Measurements from ENCODE around the gene GSTM3.

GSTM3 gene

DNA sequence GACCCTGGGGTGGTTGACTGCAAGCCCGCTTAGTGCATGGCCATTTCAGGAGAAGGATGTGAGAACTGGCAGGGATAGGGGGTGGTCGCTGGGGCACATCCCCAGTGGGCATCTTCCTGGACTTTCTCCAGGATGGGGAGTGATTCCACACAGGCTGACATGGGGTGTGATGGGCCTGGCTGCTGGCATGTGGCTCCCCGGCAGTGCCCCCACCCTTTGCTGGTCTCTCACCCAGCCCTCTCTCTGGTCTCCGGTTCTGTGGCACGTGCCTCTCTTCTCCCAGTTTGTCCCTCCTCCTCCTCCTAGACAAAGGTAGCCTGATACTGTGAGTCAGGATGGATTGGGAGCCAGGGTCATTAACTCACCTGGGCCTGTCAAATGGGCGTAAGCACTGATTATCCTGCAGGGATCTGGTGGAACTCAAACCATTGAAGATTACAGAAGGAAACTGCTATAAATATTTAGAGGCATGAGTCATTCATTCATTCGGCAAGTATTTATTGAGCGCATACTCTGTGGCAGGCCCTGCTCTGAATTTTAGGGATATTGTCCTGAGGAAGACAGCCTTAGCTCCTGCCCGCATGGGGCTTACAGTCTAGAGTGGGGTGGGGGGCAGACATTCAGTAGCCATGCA is 46.5 kb upstream of the GSTM3 start:
- TF ChIP-seq, protein P1, sequence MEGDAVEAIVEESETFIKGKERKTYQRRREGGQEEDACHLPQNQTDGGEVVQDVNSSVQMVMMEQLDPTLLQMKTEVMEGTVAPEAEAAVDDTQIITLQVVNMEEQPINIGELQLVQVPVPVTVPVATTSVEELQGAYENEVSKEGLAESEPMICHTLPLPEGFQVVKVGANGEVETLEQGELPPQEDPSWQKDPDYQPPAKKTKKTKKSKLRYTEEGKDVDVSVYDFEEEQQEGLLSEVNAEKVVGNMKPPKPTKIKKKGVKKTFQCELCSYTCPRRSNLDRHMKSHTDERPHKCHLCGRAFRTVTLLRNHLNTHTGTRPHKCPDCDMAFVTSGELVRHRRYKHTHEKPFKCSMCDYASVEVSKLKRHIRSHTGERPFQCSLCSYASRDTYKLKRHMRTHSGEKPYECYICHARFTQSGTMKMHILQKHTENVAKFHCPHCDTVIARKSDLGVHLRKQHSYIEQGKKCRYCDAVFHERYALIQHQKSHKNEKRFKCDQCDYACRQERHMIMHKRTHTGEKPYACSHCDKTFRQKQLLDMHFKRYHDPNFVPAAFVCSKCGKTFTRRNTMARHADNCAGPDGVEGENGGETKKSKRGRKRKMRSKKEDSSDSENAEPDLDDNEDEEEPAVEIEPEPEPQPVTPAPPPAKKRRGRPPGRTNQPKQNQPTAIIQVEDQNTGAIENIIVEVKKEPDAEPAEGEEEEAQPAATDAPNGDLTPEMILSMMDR (IDR thresholded peaks at IDR 0.05; ENCODE audit: low read depth, low read length, missing control alignments): no peak
- in situ Hi-C loops (cut with HindIII; ENCODE audit: low pct_ligation_motif_present, low sequenced_read_pairs): no loop called here
- Histone ChIP-seq H3K27ac (no peak overlapping the region), H3K4me3 (ENCODE audit: low read depth, low read length) (no peak overlapping the region), H3K36me3 (replicated peaks) (no peaks in the 10 kb centered on the region), H3K27me3 (replicated peaks) (no peaks in the 10 kb centered on the region)
- DNase-seq: no peak

DNA sequence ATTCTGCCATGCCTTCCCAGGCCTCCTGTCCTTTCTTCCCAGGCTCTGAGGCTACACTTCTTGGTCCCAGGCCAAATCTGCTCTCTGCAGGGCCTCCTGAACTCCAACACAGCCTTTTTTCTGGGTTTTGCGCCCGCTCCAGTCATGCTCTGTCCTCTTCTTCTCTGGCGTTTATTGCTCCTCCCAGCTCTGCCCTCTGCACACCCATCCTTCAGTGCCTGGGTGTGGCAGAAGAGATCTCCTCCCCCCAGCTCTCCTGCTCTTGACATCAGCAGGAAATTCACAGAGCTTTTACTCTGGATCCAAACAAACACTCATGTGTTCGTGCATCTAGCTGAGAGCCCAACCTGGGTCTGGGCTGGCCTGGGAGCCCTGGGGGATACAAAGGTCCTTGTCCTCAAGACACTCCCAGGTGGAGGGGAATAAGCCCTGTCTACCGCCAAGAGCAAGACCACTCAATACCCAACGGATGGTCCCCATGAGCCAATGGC is 45.7 kb upstream of the GSTM3 start:
- DNase-seq: no peak
- in situ Hi-C loops (cut with HindIII; ENCODE audit: low pct_ligation_motif_present, low sequenced_read_pairs): no loop called here
- TF ChIP-seq, protein P1 (IDR thresholded peaks at IDR 0.05; ENCODE audit: low read depth, low read length, missing control alignments): no peak

DNA sequence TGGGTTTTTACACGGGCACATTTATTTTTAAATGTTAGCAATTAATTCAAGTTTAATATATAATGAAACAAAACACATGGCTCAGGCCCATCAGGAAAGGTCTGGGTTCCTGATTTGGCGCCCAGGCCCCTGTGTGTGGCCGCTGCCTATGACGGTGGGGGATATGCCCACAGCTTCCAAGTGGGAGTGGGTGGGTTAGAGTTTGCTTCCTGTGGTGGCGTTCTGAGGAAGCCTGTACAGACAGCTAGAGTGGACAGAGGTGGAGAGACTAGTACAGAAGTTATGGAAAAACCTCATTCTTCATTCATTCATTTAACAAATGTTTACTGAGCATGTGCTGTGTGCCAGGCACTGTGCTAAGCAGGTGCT is 45.3 kb upstream of the GSTM3 start:
- Histone ChIP-seq H3K36me3 (replicated peaks) (no peaks in the 10 kb centered on the region), H3K4me3 (ENCODE audit: low read depth, low read length) (no peak overlapping the region), H3K27me3 (replicated peaks) (no peaks in the 10 kb centered on the region), H3K27ac (no peak overlapping the region)
- in situ Hi-C loops (cut with HindIII; ENCODE audit: low pct_ligation_motif_present, low sequenced_read_pairs): no loop called here
- TF ChIP-seq, protein P1 (IDR thresholded peaks at IDR 0.05; ENCODE audit: low read depth, low read length, missing control alignments): no peak
- no peak for DNase-seq

More for the DNA sequence above, 45.7 kb upstream of the GSTM3 start:
- no peaks in the 10 kb centered on the region for H3K27me3 ChIP-seq (replicated peaks)
- H3K4me3 ChIP-seq (ENCODE audit: low read depth, low read length): no peak overlapping the region
- no peaks in the 10 kb centered on the region for H3K36me3 ChIP-seq (replicated peaks)
- no peak overlapping the region for H3K27ac ChIP-seq

DNA sequence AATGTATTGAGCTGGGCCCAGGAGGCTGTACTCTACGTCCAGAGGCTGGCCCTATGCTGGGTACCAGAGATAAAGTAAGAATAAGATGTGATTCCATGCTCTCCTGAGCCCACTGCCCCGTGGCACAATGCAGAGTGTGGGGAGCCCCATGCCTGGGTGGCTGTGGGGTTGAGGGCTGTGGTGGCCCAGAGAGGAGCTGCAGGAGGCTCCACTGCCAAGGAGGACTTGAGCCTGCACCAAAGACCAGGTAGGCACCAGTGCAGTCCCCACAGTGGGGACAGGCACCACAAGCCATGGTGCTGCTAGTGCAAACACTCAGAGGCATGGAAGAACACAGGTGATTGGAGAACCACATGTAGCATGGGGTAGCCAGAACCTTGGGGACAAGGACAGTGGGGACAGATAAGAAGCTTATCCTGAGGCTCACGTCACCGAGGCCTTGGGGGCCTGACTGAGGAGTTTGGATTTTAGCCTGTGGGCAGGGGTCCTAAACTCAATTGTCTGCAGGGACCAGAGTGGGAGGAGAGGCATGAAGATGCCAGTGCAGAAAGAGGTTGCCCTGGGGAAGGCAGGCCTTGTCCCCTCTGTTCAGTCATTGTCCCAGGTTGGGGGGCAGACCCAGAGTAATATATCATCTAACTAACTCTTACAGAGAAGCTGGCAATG is 44.7 kb upstream of the GSTM3 start:
- Histone ChIP-seq H3K4me3 (ENCODE audit: low read depth, low read length) (no peak overlapping the region), H3K27ac (no peak overlapping the region), H3K27me3 (replicated peaks) (no peaks in the 10 kb centered on the region), H3K36me3 (replicated peaks) (no peaks in the 10 kb centered on the region)
- TF ChIP-seq, protein P1 (IDR thresholded peaks at IDR 0.05; ENCODE audit: low read depth, low read length, missing control alignments): no peak
- in situ Hi-C loops (cut with HindIII; ENCODE audit: low pct_ligation_motif_present, low sequenced_read_pairs): no loop called here
- DNase-seq: no peak

DNA sequence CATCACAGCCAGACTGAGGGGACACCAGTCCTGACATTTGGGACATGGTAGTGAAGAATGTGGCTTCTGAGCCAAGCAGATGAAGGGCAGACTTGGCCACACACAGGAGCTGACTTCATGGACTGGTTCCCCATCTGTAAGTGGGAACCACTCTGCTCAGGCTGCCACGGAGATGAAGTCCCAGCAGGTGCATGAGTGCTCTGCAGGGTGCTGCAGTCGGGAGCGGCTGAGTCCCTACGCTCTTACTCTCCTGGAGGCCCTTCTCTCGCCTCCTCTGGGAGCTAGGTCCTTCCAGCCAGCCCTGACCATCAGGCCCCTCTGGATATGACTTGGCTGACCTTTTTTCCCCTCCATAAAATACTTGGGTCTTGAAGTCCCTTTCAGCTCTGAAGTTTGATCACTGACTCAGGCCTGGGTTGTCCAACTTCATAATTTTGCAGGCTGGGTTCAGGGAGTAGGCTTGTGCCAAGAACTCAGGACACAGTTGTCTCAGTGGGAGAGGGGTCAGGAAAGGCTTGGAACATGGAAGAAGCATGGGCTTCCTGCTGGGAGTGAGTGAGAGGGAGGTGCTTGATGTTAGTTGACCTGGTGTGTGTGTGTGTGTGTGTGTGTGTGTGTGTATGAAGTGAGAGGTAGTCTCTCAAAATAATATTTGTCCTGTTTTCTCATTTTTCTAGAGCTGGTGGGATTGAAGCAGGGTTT is 43.9 kb upstream of the GSTM3 start:
- TF ChIP-seq, protein P1 (IDR thresholded peaks at IDR 0.05; ENCODE audit: low read depth, low read length, missing control alignments): no peak
- Histone ChIP-seq H3K27me3 (replicated peaks) (no peaks in the 10 kb centered on the region), H3K4me3 (ENCODE audit: low read depth, low read length) (no peak overlapping the region), H3K27ac (no peak overlapping the region), H3K36me3 (replicated peaks) (no peaks in the 10 kb centered on the region)
- no peak for DNase-seq
- in situ Hi-C loops (cut with HindIII; ENCODE audit: low pct_ligation_motif_present, low sequenced_read_pairs): no loop called here

All from brain microvascular endothelial cell (primary cell).